IPS DF 6.9 (cell line): ENCODE results near the gene CCDC91.
"Not testable (repeated sequence)": the region's sequence is repeated elsewhere in the genome, so short reads cannot be mapped to it uniquely, and the experiment has no call there.

ENCODE experiments used
- DNase-seq: peaks from one replicate; pipeline ENCODE4 v3.0.0-alpha.2; 2013; ENCODE audit warnings: low read depth, low spot score
- H3K27ac ChIP-seq: one replicate; pipeline ENCODE4 v1.5.1; 2013; ENCODE audit warnings: low read length, control low read depth
- H3K27me3 ChIP-seq: 2 replicates; pipeline ENCODE4 v1.6.1; 2013; ENCODE audit warnings: mild to moderate bottlenecking, low read length; ENCODE audit not compliant: control insufficient read depth, insufficient read depth
- H3K36me3 ChIP-seq: 2 replicates; pipeline ENCODE4 v1.6.1; 2013; ENCODE audit warnings: low read length; ENCODE audit not compliant: control insufficient read depth, insufficient read depth
- H3K4me1 ChIP-seq: 2 replicates; pipeline ENCODE4 v1.6.1; 2013; ENCODE audit warnings: low read length; ENCODE audit not compliant: control insufficient read depth, insufficient read depth
- H3K4me3 ChIP-seq: 2 replicates; pipeline ENCODE4 v1.5.1; 2013; ENCODE audit warnings: mild to moderate bottlenecking, low read length
- H3K9me3 ChIP-seq: 2 replicates; pipeline ENCODE4 v1.6.1; 2013; ENCODE audit warnings: low read length, inconsistent platforms; ENCODE audit not compliant: control insufficient read depth, insufficient read depth
- WGBS: extraction: QIAGEN DNeasy Blood & Tissue Kit; methylation state at CpG from one replicate; pipeline ENCODE4 v1.1.7; 2013; ENCODE audit warnings: mixed read lengths, missing lambda C conversion rate; ENCODE audit not compliant: insufficient read length, insufficient coverage; 5-methylcytosine and 5-hydroxymethylcytosine counted together

CCDC91 gene

DNA sequence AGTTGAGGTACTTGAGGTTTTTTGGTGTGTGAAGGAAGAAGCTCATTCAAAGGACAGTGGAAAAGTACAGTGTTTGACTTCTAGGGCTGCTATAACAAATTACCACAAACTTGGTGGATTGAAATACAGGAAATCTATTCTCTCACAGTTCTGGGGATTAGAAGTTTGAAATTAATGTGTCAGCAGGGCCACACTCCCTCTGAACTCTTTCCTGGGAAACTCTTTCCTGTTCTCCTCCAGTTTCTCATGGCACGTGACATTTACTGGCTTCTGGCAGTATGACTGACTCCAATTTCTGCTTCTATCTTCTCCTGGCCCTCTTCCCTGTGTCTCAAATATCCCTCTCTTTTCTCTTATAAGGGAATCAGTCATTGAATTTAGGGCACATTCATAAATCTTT lies 160.2 kb downstream of the CCDC91 start:
- H3K4me1 ChIP-seq: no peaks in the 10 kb centered on the region
- no CpG with 5 or more reads among the region's 1 CpG for WGBS
- H3K36me3 ChIP-seq: no peaks in the 10 kb centered on the region
- DNase-seq: no peak
- H3K27ac ChIP-seq: no peak overlapping the region
- no peaks in the 10 kb centered on the region for H3K27me3 ChIP-seq
- no peak overlapping the region for H3K4me3 ChIP-seq
- H3K9me3 ChIP-seq: no peaks in the 10 kb centered on the region

DNA sequence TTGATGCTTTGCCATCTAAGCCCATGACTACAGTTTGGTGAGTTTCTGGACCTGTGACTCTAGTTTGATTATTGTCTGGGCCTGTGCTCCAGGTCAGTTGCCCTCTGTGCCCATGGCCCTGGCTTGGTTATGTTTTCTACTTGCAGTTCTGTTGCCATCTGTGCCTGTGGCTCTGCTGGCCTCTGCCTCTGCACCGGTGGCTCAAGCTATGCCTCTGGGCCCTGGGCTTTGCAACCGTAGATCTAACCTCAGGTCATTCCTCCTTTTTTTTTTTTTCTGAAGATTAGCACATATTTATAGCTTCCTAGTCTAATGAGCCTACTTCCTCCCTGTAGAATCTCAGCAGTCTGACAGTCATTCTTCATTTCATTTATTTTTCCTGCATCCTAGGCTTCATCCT lies 161.2 kb downstream of the CCDC91 start:
- Histone ChIP-seq H3K36me3 (no peaks in the 10 kb centered on the region), H3K4me1 (no peaks in the 10 kb centered on the region), H3K27me3 (no peaks in the 10 kb centered on the region), H3K4me3 (no peak overlapping the region), H3K9me3 (no peaks in the 10 kb centered on the region), H3K27ac (no peak overlapping the region)
- no CpG with 5 or more reads among the region's 2 CpGs for WGBS
- DNase-seq: no peak

DNA sequence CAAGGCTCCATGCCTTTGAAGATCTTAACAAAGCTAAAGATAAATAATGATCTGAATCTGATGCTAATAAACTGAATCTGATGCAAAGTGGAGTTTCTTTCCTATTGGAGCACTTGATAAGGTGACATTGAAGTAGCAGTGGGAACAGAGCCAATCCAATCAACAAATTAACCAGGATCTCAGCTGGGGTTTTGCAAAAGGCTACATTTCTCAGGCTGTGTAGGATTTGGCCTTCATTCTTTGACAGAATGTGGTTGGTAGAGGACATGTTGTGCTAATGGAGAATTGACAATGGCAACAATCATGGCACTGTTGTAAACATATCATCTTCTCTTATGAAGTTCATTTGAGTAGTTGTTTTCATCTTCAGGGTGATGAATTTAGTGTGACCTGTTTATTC lies 164.9 kb downstream of the CCDC91 start:
- H3K4me1 ChIP-seq: no peaks in the 10 kb centered on the region
- H3K9me3 ChIP-seq: no peaks in the 10 kb centered on the region
- DNase-seq: no peak
- H3K4me3 ChIP-seq: no peak overlapping the region
- H3K27me3 ChIP-seq: no peaks in the 10 kb centered on the region
- no peak overlapping the region for H3K27ac ChIP-seq
- H3K36me3 ChIP-seq: no peaks in the 10 kb centered on the region

DNA sequence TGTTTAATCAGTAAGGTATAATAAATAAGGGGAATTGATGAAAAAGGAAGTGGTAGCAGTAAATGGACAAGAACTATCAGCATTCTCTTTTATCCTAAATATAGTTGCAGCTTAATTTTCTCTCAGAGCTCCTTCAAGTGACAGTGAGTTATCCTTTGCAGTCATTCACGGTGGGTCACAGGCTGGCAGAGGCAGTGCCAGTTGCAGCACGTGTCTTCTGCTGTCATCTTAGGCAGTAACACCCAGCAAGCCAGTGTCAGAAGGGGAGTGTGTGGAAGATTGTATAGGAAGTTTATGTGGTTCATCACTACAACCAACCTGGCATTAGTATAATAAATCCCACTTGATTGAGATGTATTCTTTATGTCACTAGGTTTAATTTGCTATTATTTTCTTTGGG lies 170.0 kb downstream of the CCDC91 start:
- DNase-seq: no peak
- Histone ChIP-seq H3K27me3 (no peaks in the 10 kb centered on the region), H3K4me1 (no peaks in the 10 kb centered on the region), H3K9me3 (no peaks in the 10 kb centered on the region), H3K4me3 (no peak overlapping the region), H3K27ac (no peak overlapping the region), H3K36me3 (no peaks in the 10 kb centered on the region)
- no CpG with 5 or more reads among the region's 2 CpGs for WGBS

DNA sequence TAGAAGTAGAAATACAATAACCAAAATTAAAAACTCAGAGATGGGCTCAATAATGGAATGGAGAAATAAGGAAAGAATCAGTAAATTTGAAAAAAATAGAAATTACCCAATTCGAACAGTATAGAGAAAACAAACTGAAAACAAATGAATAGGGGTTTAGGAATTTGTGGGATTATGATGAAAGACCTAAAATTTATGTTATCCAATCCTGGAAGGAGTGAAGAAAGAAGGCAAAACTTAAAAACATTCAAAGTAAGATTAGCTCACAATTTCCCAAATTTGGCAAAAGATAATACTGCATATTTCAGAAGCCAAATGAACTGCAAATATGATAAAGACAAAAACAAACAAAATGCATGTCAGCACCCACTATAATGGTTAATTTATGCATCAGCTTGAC lies 177.1 kb downstream of the CCDC91 start:
- Histone ChIP-seq H3K4me3 (no peak overlapping the region), H3K27ac (no peak overlapping the region), H3K27me3 (no peaks in the 10 kb centered on the region), H3K9me3 (no peaks in the 10 kb centered on the region; the same call in 1 of the 2 replicates), H3K36me3 (no peaks in the 10 kb centered on the region; the same call in 1 of the 2 replicates), H3K4me1 (no peaks in the 10 kb centered on the region)
- DNase-seq: no peak
- WGBS: no CpG with 5 or more reads among the region's 1 CpG

DNA sequence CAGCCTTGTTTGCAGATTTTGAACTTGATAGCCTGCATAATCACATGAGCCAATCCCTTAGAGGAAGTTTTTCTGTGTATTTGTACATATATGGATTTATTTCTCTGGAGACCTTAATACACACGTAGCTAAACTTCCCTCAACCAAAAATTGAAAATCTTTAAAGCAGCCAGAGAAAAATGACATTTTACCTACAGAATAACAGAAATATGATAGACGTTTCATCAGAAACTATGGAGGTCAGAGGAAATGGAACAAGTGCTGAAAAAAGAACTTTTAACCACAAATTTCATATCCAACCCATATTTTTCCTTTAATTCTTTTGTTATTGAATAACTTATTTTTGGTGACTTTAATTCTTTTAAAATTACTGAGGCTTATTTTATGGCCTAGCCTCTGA lies 177.7 kb downstream of the CCDC91 start:
- Histone ChIP-seq H3K4me1 (no peaks in the 10 kb centered on the region), H3K27me3 (no peaks in the 10 kb centered on the region), H3K4me3 (no peak overlapping the region), H3K27ac (no peak overlapping the region), H3K9me3 (no peaks in the 10 kb centered on the region; the same call in 1 of the 2 replicates), H3K36me3 (no peaks in the 10 kb centered on the region; the same call in 1 of the 2 replicates)
- WGBS: no CpG with 5 or more reads among the region's 2 CpGs
- DNase-seq: no peak

DNA sequence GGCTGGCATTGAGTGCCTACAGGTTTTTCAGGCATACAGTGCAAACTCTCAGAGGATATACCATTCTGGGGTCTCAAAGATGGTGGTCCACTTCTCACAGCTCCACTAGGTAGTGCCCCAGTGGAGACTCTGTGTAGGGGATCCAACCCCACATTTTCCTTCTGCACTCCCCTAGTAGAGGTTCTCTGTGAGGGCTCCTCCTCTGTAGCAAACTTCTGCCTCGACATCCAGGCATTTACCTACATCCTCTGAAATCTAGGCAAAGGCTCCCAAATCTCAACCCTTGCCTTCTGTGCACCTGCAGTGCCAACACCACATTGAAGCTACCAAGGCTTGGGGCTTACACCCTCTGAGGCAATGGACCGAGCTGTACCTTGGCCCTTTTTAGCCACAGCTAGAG lies 179.2 kb downstream of the CCDC91 start:
- no peak overlapping the region for H3K4me3 ChIP-seq
- WGBS: no CpG with 5 or more reads among the region's 2 CpGs
- no peak overlapping the region for H3K27ac ChIP-seq
- H3K4me1 ChIP-seq: no peaks in the 10 kb centered on the region
- H3K27me3 ChIP-seq: no peaks in the 10 kb centered on the region
- no peaks in the 10 kb centered on the region; the same call in 1 of the 2 replicates for H3K9me3 ChIP-seq
- H3K36me3 ChIP-seq: no peaks in the 10 kb centered on the region; the same call in 1 of the 2 replicates
- no peak for DNase-seq

DNA sequence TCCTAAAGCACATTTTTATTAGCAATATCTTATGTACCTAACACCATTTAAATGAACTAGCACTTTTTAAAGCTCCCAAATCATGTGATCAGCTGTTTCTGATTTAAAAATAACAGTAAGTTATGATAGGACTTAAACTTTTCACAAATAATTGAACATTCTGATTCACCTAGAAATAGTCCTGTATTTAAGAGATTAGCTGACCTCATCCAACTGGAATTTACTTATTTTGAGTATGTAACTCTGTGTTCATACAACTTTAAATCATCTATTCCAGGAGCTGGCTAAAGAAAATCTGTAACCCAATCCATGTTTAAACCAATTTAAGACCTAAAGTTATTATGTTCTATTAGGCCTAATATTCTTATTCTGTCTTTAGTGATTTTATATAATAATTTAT lies 184.3 kb downstream of the CCDC91 start:
- no peak for DNase-seq
- no peaks in the 10 kb centered on the region for H3K27me3 ChIP-seq
- no peak overlapping the region for H3K4me3 ChIP-seq
- no peaks in the 10 kb centered on the region; the same call in 1 of the 2 replicates for H3K9me3 ChIP-seq
- H3K36me3 ChIP-seq: no peaks in the 10 kb centered on the region; the same call in 1 of the 2 replicates
- H3K4me1 ChIP-seq: peaks cover 2% of the 10 kb centered on the region; the same call in 1 of the 2 replicates
- H3K27ac ChIP-seq: no peak overlapping the region

DNA sequence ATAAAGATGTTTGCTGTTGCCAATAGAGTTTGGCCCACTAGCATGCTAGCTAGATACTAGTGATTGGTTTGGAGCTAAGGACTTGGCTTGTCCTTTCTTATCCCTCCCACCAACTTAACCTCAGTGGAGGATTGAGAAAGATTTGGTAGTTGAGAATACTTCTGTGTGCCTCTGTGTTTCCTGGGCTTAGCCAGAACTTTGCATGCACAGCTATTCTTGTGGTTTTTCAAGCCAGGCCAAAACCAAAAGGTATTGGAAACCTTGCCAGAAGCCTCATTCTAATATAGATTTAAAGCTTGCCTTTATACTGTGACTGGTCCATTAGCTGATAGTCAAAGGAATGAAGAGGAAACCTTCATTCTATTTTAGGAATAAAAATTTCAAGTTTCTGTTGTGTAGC lies 188.5 kb downstream of the CCDC91 start:
- Histone ChIP-seq H3K27ac (no peak overlapping the region), H3K4me3 (no peak overlapping the region), H3K36me3 (no peaks in the 10 kb centered on the region; the same call in 1 of the 2 replicates), H3K9me3 (no peaks in the 10 kb centered on the region), H3K4me1 (peaks cover 2% of the 10 kb centered on the region; the same call in 1 of the 2 replicates), H3K27me3 (no peaks in the 10 kb centered on the region)
- no peak for DNase-seq

DNA sequence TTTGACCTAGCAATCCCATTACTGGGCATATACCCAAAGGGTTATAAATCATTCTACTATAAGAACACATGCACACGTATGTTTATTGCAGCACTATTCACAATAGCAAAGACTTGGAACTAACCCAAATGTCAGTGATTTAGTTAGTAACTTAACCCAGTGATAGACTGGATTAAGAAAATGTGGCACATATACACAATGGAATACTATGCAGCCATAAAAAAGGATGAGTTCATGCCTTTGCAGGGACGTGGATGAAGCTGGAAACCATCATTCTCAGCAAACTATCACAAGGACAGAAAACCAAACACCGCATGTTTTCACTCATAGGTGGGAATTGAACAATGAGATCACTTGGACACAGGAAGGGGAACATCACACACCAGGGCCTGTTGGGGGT lies 189.5 kb downstream of the CCDC91 start:
- not testable (repeated sequence) for H3K4me1 ChIP-seq, H3K9me3 ChIP-seq, H3K36me3 ChIP-seq, DNase-seq, H3K27ac ChIP-seq, H3K4me3 ChIP-seq, H3K27me3 ChIP-seq
- no CpG with 5 or more reads among the region's 3 CpGs for WGBS

DNA sequence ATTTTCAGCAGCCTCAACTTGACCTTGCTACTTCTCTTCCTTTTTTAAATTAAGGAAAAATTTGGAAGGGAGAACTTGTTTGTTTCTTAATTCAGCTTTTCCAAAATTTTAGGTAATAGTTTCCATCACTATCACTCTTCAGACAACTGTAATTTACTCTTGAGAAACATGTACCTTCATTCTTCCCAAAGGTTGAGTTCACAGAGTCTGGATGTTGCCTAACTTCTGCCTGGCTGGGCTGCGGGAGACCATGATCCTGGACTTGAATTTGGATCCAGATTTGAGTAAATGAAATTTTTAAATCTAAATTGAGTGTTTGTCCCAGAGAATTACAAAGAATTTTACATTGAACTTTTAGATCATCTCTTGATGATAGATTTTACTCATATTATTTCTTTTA lies 193.1 kb downstream of the CCDC91 start:
- H3K36me3 ChIP-seq: no peaks in the 10 kb centered on the region; the same call in 1 of the 2 replicates
- H3K27me3 ChIP-seq: no peaks in the 10 kb centered on the region
- peaks cover 2% of the 10 kb centered on the region; the same call in 1 of the 2 replicates for H3K4me1 ChIP-seq
- no peaks in the 10 kb centered on the region for H3K9me3 ChIP-seq
- DNase-seq: no peak
- no peak overlapping the region for H3K27ac ChIP-seq
- no CpG with 5 or more reads among the region's 1 CpG for WGBS
- no peak overlapping the region for H3K4me3 ChIP-seq
